Measurements from ENCODE around the gene SMC1A. TPM values are rescaled to one million over a fixed set of nuclear protein-coding genes. Genes with fewer than 3 reads are reported as not detected.

SMC1A gene
- total and polyA plus RNA-seq, 12 donors: 7.6 to 51.6 (median 38.7) TPM

GRCh38 chrX:53445977-53446376, 23.5 kb upstream of the SMC1A start:
- Histone ChIP-seq H3K27me3 (peaks cover 3% of the 10 kb centered on the region), H3K9me3 (replicated peaks in 1 of 3) (no peaks in the 10 kb centered on the region), H3K4me3 (no peak overlapping the region), H3K27ac (no peak overlapping the region), H3K4me1 (replicated peaks in 1 of 2) (peaks cover 4 to 9% of the 10 kb centered on the region in 2 donors), H3K36me3 (replicated peaks in 1 of 2) (no peaks in the 10 kb centered on the region)
- DNase-seq: peak; percentile 28 to 66 (median 48)
- TF ChIP-seq CTCF (IDR thresholded peaks at IDR 0.05) (peak; percentile 31 to 56 (median 42)), POLR2A (IDR thresholded peaks at IDR 0.05) (no peak)
- intact Hi-C loops (cut with DNase I): loop anchor here in 1 of 2 donors (10.0 kb wide), 1 partner anchor 121 kb away; no protein-coding TSS in a partner anchor
- WGBS, 4 donors: 11 to 26% (median 16%) methylated on average over 5 to 6 of the region's 6 CpGs

GRCh38 chrX:53442322-53442631, 19.8 kb upstream of the SMC1A start:
- Histone ChIP-seq H3K4me1 (replicated peaks in 1 of 2) (peaks cover 5 to 17% of the 10 kb centered on the region in 2 donors), H3K27ac (peak overlapping the region in 2 of 5 donors; percentile 82 to 91), H3K36me3 (replicated peaks in 1 of 2) (no peaks in the 10 kb centered on the region), H3K27me3 (no peaks in the 10 kb centered on the region), H3K9me3 (replicated peaks in 1 of 3) (no peaks in the 10 kb centered on the region), H3K4me3 (peak overlapping the region in 1 of 4 donors; percentile 43)
- no peak for DNase-seq
- TF ChIP-seq CTCF (IDR thresholded peaks at IDR 0.05): no peak
- TF ChIP-seq POLR2A (IDR thresholded peaks at IDR 0.05): no peak
- 24 to 60% (median 37%) methylated on average over 1 of the region's 1 CpG; no CpG with 5 or more reads in 1 of the 4 donors for whole genome bisulfite sequencing, 4 donors
- intact Hi-C loops (cut with DNase I): loop anchor here in 1 of 2 donors (10.0 kb wide), 1 partner anchor 117 kb away; no protein-coding TSS in a partner anchor

GRCh38 chrX:53441531-53442321, 19.3 kb upstream of the SMC1A start:
- peak overlapping the region; percentile 72 to 91 (median 80) for H3K27ac ChIP-seq
- no peaks in the 10 kb centered on the region for H3K27me3 ChIP-seq
- 0 to 30% (median 6%) methylated on average over 5 to 44 of the region's 44 CpGs for WGBS, 4 donors
- H3K4me1 ChIP-seq (replicated peaks in 1 of 2): peaks cover 5 to 17% of the 10 kb centered on the region in 2 donors
- no peaks in the 10 kb centered on the region for H3K9me3 ChIP-seq (replicated peaks in 1 of 3)
- peak overlapping the region in 2 of 4 donors; percentile 27 to 43 for H3K4me3 ChIP-seq
- intact Hi-C loops (cut with DNase I): loop anchor here in 1 of 2 donors (10.0 kb wide), 1 partner anchor 117 kb away; no protein-coding TSS in a partner anchor
- DNase-seq: peak; percentile 83 to 91 (median 88)
- H3K36me3 ChIP-seq (replicated peaks in 1 of 2): no peaks in the 10 kb centered on the region
- TF ChIP-seq POLR2A (IDR thresholded peaks at IDR 0.05) (peak; percentile 32 to 66), CTCF (IDR thresholded peaks at IDR 0.05) (no peak)

- Histone ChIP-seq H3K9me3 (replicated peaks in 1 of 3) (no peaks in the 10 kb centered on the region), H3K27me3 (no peaks in the 10 kb centered on the region), H3K4me1 (replicated peaks in 1 of 2) (peaks cover 5 to 17% of the 10 kb centered on the region in 2 donors), H3K4me3 (peak overlapping the region in 3 of 4 donors; percentile 27 to 43 (median 33)), H3K36me3 (replicated peaks in 1 of 2) (no peaks in the 10 kb centered on the region), H3K27ac (peak overlapping the region; percentile 72 to 91 (median 80))
- DNase-seq: peak; percentile 84 to 95 (median 92)
- intact Hi-C loops (cut with DNase I): loop anchor here in 1 of 2 donors (10.0 kb wide), 1 partner anchor 116 kb away; no protein-coding TSS in a partner anchor
- 3 to 26% (median 10%) methylated on average over 21 to 39 of the region's 39 CpGs for whole genome bisulfite sequencing, 4 donors
- TF ChIP-seq CTCF (IDR thresholded peaks at IDR 0.05): no peak
- TF ChIP-seq POLR2A (IDR thresholded peaks at IDR 0.05): peak; percentile 21 to 68
These were observed 18.4 kb upstream of the SMC1A start for GRCh38 chrX:53440621-53441517.
